Measurements from ENCODE around the gene FBXO3.
A peak's percentile ranks its signal among the peaks of the same experiment; 100 is the strongest.

The FBXO3 gene

DNA sequence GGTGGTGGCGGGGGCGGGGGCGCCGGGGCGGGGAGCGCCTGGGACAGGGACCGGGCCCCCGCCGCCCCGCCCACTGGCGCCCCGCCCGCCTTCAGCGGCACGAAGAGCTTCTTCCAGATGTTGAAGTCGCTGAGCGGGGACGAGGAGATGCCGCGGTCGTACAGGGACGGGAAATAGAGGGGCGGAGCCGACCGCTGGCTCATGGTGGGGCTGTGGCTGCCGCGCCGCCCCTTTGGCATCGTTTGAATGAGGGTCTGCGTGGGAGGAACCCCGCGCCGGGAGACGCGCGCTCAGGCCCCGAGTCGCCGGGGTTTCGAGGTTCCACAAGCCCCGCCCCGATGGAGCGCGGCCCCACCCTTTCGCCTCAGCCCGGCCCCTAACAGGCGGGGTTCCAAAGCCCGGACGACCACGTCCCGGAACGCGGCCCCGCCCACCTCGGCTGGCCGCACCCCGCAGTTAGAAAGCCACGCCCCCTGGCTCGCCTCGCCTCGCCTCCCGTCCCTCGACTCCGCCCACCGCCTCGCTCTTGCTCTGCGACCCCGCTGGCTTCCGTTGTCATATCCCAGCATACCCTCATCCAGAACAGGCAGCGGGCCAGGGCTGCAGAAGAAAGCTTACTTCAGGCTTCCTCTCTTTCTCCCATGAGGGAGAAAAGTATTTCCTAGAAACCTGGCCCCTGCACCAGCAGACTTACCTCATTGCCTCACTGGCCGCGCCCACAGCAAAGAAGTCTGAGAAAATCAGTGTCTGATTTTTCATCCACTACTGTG, 73.6 kb downstream of the FBXO3 start, which contains the start of gene C11orf91:
TSS of gene C11orf91 (minus strand) at position 325 of the 770 bp plus-strand sequence. CDS start at position 239, 86 bp downstream.
- peak; percentile 32 to 84 for DNase-seq

DNA sequence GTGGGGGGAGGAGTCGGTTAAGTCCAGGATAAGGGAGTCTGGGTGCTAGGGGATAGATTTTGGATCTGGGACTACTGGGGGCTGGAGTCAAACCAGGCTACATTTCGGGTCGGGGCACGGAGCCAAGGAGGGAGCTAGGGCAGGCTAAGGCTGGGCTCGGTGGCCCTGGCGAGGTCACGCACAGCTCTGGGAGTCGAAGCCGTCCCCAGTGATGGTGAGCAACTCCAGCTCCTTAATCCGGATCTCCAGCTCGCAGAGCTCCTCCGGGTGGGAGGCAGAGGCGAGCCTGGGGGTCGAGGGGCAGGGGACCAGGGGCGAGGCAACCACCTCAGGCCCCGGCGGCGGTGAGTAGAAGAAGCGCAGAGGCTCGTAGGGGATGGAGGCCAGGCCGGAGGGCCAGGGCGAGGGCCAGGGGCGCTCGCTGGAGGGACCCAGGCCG, 74.2 kb downstream of the FBXO3 start:
- DNase-seq: no peak

DNA sequence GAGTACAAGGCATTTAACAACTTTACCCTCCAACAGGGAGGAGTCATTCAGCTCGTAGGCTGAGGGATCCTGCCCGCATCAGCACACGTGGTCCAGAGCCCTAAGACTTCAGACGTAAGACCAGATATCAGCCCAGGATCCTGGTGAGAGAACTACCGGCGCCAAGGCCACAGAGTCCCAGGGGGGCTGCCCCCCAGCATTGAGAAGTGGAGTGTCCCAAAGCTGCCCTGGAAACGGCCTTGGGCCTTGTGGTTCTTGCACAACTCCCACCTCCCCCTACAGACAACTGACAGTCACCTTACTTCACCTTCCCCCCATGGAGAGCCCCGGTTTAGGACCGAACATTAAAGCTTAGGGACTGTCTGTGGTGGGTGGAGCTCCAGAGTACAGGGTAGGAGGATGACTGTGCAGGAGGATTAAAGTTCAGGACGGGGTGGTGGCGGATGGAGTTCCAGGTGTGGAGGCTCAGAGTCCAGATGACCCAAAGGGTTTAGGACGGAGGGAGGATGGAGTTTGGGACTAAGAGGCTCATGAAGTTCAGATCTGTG, 74.7 kb downstream of the FBXO3 start:
- DNase-seq: no peak

GRCh38 chr11:33698921-33699320, 75.4 kb downstream of the FBXO3 start:
- no peak for DNase-seq

- DNase-seq: no peak
Measured at GRCh38 chr11:33697997-33698396, 76.3 kb downstream of the FBXO3 start.

- no peak for DNase-seq
Measured at GRCh38 chr11:33696931-33697638, 77.2 kb downstream of the FBXO3 start.

- DNase-seq: no peak
Measured at GRCh38 chr11:33696411-33696810, 77.9 kb downstream of the FBXO3 start.

DNA sequence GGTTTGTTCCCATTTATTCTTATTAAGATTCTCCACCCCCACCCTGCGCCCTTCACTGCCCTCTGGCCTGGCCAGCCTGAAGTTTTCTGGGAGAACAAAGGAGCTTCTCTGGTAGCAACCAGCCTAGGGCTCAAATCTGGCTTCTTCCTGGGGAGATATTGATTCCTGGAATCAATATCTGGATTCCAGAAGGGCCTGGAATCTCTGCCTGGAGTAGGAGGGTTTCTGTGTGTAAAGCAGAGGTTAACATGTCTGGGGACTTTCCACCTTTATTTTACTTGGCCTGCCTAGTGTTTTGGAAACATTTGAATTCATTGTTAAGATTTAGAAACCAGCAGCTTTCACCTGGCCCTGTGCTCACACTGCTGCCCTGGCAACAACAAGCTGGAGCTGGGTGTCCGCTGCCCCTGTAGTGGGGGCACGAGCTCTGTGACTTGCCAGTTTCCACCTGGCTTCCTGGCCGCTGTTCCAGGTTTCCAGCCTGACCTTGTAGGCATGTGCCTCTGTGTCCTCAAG, 79.2 kb downstream of the FBXO3 start:
- DNase-seq: no peak

GRCh38 chr11:33694346-33695050, 79.8 kb downstream of the FBXO3 start:
- no peak for DNase-seq

DNA sequence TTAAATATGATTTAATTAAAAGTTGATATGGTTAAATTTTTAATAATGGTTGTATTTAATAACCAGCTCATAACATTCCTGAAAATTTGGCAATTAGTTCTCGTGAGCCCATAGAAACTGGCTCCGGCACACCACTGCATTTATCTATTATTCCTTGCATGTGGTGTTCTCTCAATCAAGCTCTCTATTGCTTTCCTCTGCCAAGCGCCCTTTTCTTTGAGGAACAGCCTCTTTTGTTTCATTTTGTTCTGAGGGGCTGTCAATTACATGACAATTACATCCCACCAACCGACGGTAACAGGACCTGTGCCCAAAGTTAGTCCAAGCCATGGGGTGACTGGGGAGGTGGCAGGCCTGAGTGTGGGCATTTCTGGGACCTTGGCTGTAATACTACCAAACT, 81.8 kb downstream of the FBXO3 start:
- no peak for DNase-seq

- peak; percentile 85 to 93 for DNase-seq
Measured at GRCh38 chr11:33692013-33692504, 82.3 kb downstream of the FBXO3 start.

GRCh38 chr11:33691066-33691864, 83.1 kb downstream of the FBXO3 start:
- DNase-seq: no peak
